H9 (cell line): ENCODE measurements around the gene FAP. TPM values are rescaled to one million over a fixed set of nuclear protein-coding genes. Genes with fewer than 3 reads are reported as not detected.

Experiments used
- DNase-seq: peaks from one replicate; pipeline ENCODE4 v3.0.0-alpha.2; 2017
- H2AFZ ChIP-seq: one replicate; pipeline ENCODE4 v1.6.1; 2013; ENCODE audit warnings: mild to moderate bottlenecking, low read length, control low read depth, moderate library complexity
- H2AK5ac ChIP-seq: 2 replicates; pipeline ENCODE4 v1.6.1; 2013; ENCODE audit warnings: low read length, control low read depth, mixed read lengths; ENCODE audit not compliant: insufficient read length
- H2BK120ac ChIP-seq: one replicate; pipeline ENCODE4 v1.6.1; 2013; ENCODE audit warnings: low read depth, mild to moderate bottlenecking, low read length, control low read depth, inconsistent platforms; ENCODE audit not compliant: poor library complexity, severe bottlenecking
- H2BK12ac ChIP-seq: 2 replicates; pipeline ENCODE4 v1.6.1; 2013; ENCODE audit warnings: low read length, control low read depth, mixed read lengths, low read depth; ENCODE audit not compliant: insufficient read length
- H2BK15ac ChIP-seq: 2 replicates; pipeline ENCODE4 v1.6.1; 2013; ENCODE audit warnings: low read depth, low read length, control low read depth
- H2BK20ac ChIP-seq: one replicate; pipeline ENCODE4 v1.6.1; 2013; ENCODE audit warnings: low read depth, mild to moderate bottlenecking, low read length, control low read depth, inconsistent platforms; ENCODE audit not compliant: poor library complexity, severe bottlenecking
- H2BK5ac ChIP-seq: 2 replicates; pipeline ENCODE4 v1.6.1; 2013; ENCODE audit warnings: low read length, control low read depth, mixed read lengths; ENCODE audit not compliant: insufficient read length
- H3K14ac ChIP-seq: 2 replicates; pipeline ENCODE4 v1.6.1; 2013; ENCODE audit warnings: low read length, control low read depth; ENCODE audit not compliant: insufficient read depth
- H3K18ac ChIP-seq: 2 replicates; pipeline ENCODE4 v1.6.1; 2013; ENCODE audit warnings: low read depth, mild to moderate bottlenecking, mixed read lengths, low read length, control low read depth; ENCODE audit not compliant: insufficient read length
- H3K23ac ChIP-seq: 2 replicates; pipeline ENCODE4 v1.6.1; 2013; ENCODE audit warnings: low read length, control low read depth, mixed read lengths, low read depth; ENCODE audit not compliant: insufficient read length
- H3K23me2 ChIP-seq: 2 replicates; pipeline ENCODE4 v1.6.1; 2013; ENCODE audit warnings: low read depth, mild to moderate bottlenecking, mixed read lengths, low read length, control low read depth; ENCODE audit not compliant: insufficient read length, poor library complexity, severe bottlenecking
- H3K27ac ChIP-seq: 2 replicates; pipeline ENCODE4 v1.5.1; 2013; ENCODE audit warnings: low read length, control low read depth, mixed read lengths, low read depth; ENCODE audit not compliant: insufficient read length
- H3K27me3 ChIP-seq: 2 replicates; pipeline ENCODE4 v1.6.1; 2013; ENCODE audit warnings: low read length, control low read depth, inconsistent platforms; ENCODE audit not compliant: insufficient read depth
- H3K4ac ChIP-seq: 2 replicates; pipeline ENCODE4 v1.6.1; 2013; ENCODE audit warnings: low read depth, mild to moderate bottlenecking, control low read depth, inconsistent platforms, low read length, moderate library complexity
- H3K4me1 ChIP-seq: 2 replicates; pipeline ENCODE4 v1.6.1; 2013; ENCODE audit warnings: low read length, control low read depth, inconsistent platforms; ENCODE audit not compliant: insufficient read depth
- H3K4me2 ChIP-seq: 2 replicates; pipeline ENCODE4 v1.6.1; 2013; ENCODE audit warnings: low read length, control low read depth, mixed read lengths; ENCODE audit not compliant: insufficient read length, insufficient read depth
- H3K56ac ChIP-seq: 2 replicates; pipeline ENCODE4 v1.6.1; 2013; ENCODE audit warnings: low read depth, mild to moderate bottlenecking, mixed read lengths, low read length, control low read depth; ENCODE audit not compliant: insufficient read length
- H3K79me1 ChIP-seq: 2 replicates; pipeline ENCODE4 v1.6.1; 2013; ENCODE audit warnings: low read depth, mild to moderate bottlenecking, moderate library complexity, low read length, control low read depth, inconsistent platforms; ENCODE audit not compliant: insufficient read depth, poor library complexity, severe bottlenecking
- H3K79me2 ChIP-seq: 2 replicates; pipeline ENCODE4 v1.6.1; 2013; ENCODE audit warnings: low read length, control low read depth, inconsistent platforms; ENCODE audit not compliant: insufficient read depth
- H3K9ac ChIP-seq: 2 replicates; pipeline ENCODE4 v1.6.1; 2013; ENCODE audit warnings: low read length, control low read depth, mixed read lengths; ENCODE audit not compliant: insufficient read length; ENCODE audit errors: extremely low read depth
- H3K9me3 ChIP-seq: one replicate; pipeline ENCODE4 v1.6.1; 2013; ENCODE audit warnings: low read depth, low read length, inconsistent platforms; ENCODE audit not compliant: control insufficient read depth
- H3T11ph ChIP-seq: one replicate; pipeline ENCODE4 v1.6.1; 2013; ENCODE audit warnings: mild to moderate bottlenecking, low read length, control low read depth, inconsistent platforms
- H4K20me1 ChIP-seq: one replicate; pipeline ENCODE4 v1.6.1; 2013; ENCODE audit not compliant: control insufficient read depth, insufficient read length, insufficient read depth
- H4K5ac ChIP-seq: 2 replicates; pipeline ENCODE4 v1.6.1; 2013; ENCODE audit warnings: low read depth, mild to moderate bottlenecking, mixed read lengths, low read length, control low read depth; ENCODE audit not compliant: insufficient read length
- H4K8ac ChIP-seq: replicated peaks from 2 replicates; pipeline ENCODE4 v1.6.1; 2013; ENCODE audit warnings: low read length, control low read depth, mixed read lengths, low read depth; ENCODE audit not compliant: insufficient read length
- H4K91ac ChIP-seq: 2 replicates; pipeline ENCODE4 v1.6.1; 2013; ENCODE audit warnings: low read depth, mild to moderate bottlenecking, moderate library complexity, mixed read lengths, low read length, control low read depth; ENCODE audit not compliant: insufficient read length
- H3K27ac Mint-ChIP-seq, 3 experiments: 2 replicates in 2 of 3; 3 replicates in 1 of 3; pipeline ENCODE4 v1.8.0; 2020 to 2021; ENCODE audit warnings: mixed read lengths in 3 of 3, mild to moderate bottlenecking in 1 of 3, moderate library complexity in 1 of 3
- H3K27me3 Mint-ChIP-seq: 2 replicates; pipeline ENCODE4 v1.8.0; 2021; ENCODE audit warnings: low read depth, mild to moderate bottlenecking, moderate library complexity, mixed read lengths
- H3K36me3 Mint-ChIP-seq, 3 experiments: 2 replicates in 2 of 3; 3 replicates in 1 of 3; pipeline ENCODE4 v1.8.0; 2020 to 2021; ENCODE audit warnings: low read depth in 3 of 3, mixed read lengths in 3 of 3; ENCODE audit not compliant: insufficient read depth in 1 of 3
- H3K4me1 Mint-ChIP-seq, 2 experiments: 2 replicates each; pipeline ENCODE4 v1.8.0; 2020; ENCODE audit warnings: mixed read lengths in 2 of 2
- H3K4me3 Mint-ChIP-seq, 2 experiments: 2 replicates in 1 of 2; 3 replicates in 1 of 2; pipeline ENCODE4 v1.8.0; 2020 to 2021; ENCODE audit warnings: mild to moderate bottlenecking in 2 of 2, mixed read lengths in 2 of 2, moderate library complexity in 1 of 2
- H3K9me3 Mint-ChIP-seq, 2 experiments: 2 replicates in 1 of 2; 3 replicates in 1 of 2; pipeline ENCODE4 v1.8.0; 2020; ENCODE audit warnings: mild to moderate bottlenecking in 2 of 2, mixed read lengths in 2 of 2, moderate library complexity in 1 of 2
- WGBS: extraction: QIAGEN DNeasy Blood & Tissue Kit; methylation state at CpG from one replicate; pipeline ENCODE4 v1.1.7; 2013; ENCODE audit warnings: missing lambda C conversion rate, low lambda C conversion rate, mixed read lengths; ENCODE audit not compliant: insufficient read length; ENCODE audit errors: extremely low coverage; 5-methylcytosine and 5-hydroxymethylcytosine counted together
- total RNA-seq: library from RNA; stranded (reverse); gene quantifications from 2 replicates; pipeline ENCODE4 v1.2.1, GENCODE V29; 2021
- TF ChIP-seq, protein P1 (sequence below): fragments of 200-600 bp; sonication (generic); conservative IDR thresholded peaks from 3 replicates; pipeline ENCODE4 v1.8.0; 2021; ENCODE audit warnings: antibody characterized with exemption, mild to moderate bottlenecking

FAP gene
- total RNA-seq, 1 experiment from 2014 or later: not detected

DNA sequence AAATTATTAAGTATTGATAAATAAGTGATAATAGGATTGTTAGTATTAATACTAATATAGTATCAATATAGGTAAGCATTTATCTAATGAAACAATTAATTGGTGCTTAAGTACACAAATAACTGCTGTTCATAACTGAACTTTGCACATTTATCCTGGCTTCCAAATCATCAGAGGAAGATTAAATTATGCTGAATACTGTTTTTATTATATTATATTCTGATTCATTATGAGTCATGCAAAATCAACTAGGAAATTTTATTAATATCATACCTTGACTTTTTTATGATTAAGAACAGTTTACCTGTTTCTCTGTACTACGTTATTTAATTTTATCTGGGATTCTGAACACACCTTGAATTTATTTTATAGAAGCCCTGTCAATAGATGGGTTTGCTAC is 42.6 kb downstream of the FAP start:
- no peak overlapping the region for H4K8ac ChIP-seq
- H2AFZ ChIP-seq: no peak overlapping the region
- H3K27me3 ChIP-seq: no peaks in the 10 kb centered on the region
- no peak overlapping the region for H2BK120ac ChIP-seq
- H3K9me3 Mint-ChIP-seq: no peaks in the 10 kb centered on the region
- H3K18ac ChIP-seq: no peak overlapping the region
- peaks cover 0 to 6% of the 10 kb centered on the region in 2 experiments; a peak in 1 of 4 replicates for H3K4me1 Mint-ChIP-seq
- no peaks in the 10 kb centered on the region for H3K23me2 ChIP-seq
- H3K4me2 ChIP-seq: no peak overlapping the region
- H2BK15ac ChIP-seq: no peak overlapping the region
- no peaks in the 10 kb centered on the region for H3K4me1 ChIP-seq
- no CpG with 5 or more reads among the region's 1 CpG for WGBS
- no peak overlapping the region for H3K9ac ChIP-seq
- H3K9me3 ChIP-seq: no peaks in the 10 kb centered on the region
- H3K27ac Mint-ChIP-seq: no peak overlapping the region
- no peak overlapping the region for H4K91ac ChIP-seq
- no peak overlapping the region for H3K4me3 Mint-ChIP-seq
- no peak overlapping the region for H3K56ac ChIP-seq
- H3K27ac ChIP-seq: no peak overlapping the region
- peaks cover 21% of the 10 kb centered on the region for H3K27me3 Mint-ChIP-seq
- no peaks in the 10 kb centered on the region for H3K36me3 Mint-ChIP-seq
- no peak overlapping the region for H2BK20ac ChIP-seq
- no peak overlapping the region for H2BK12ac ChIP-seq
- H4K5ac ChIP-seq: no peak overlapping the region
- H4K20me1 ChIP-seq: no peaks in the 10 kb centered on the region
- H2AK5ac ChIP-seq: no peak overlapping the region
- no peak overlapping the region for H2BK5ac ChIP-seq
- no peak overlapping the region for H3K14ac ChIP-seq
- TF ChIP-seq, protein P1, sequence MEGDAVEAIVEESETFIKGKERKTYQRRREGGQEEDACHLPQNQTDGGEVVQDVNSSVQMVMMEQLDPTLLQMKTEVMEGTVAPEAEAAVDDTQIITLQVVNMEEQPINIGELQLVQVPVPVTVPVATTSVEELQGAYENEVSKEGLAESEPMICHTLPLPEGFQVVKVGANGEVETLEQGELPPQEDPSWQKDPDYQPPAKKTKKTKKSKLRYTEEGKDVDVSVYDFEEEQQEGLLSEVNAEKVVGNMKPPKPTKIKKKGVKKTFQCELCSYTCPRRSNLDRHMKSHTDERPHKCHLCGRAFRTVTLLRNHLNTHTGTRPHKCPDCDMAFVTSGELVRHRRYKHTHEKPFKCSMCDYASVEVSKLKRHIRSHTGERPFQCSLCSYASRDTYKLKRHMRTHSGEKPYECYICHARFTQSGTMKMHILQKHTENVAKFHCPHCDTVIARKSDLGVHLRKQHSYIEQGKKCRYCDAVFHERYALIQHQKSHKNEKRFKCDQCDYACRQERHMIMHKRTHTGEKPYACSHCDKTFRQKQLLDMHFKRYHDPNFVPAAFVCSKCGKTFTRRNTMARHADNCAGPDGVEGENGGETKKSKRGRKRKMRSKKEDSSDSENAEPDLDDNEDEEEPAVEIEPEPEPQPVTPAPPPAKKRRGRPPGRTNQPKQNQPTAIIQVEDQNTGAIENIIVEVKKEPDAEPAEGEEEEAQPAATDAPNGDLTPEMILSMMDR: no peak
- H3K79me1 ChIP-seq: no peaks in the 10 kb centered on the region
- H3K4ac ChIP-seq: no peak overlapping the region
- no peaks in the 10 kb centered on the region for H3K79me2 ChIP-seq
- H3T11ph ChIP-seq: no peak overlapping the region
- no peak overlapping the region for H3K23ac ChIP-seq
- DNase-seq: no peak
